GM12801 (cell line): Measurements from ENCODE around the gene PER2.

Experiments
- TF ChIP-seq, protein P1 (sequence below): IDR thresholded peaks from one replicate; pipeline ENCODE4 v1.5.1; 2011; ENCODE audit warnings: control low read depth; ENCODE audit not compliant: insufficient read length; ENCODE audit errors: extremely low read depth

Gene PER2

GRCh38 chr2:238315031-238315595, 26.7 kb upstream of the PER2 start:
- TF ChIP-seq, protein P1, sequence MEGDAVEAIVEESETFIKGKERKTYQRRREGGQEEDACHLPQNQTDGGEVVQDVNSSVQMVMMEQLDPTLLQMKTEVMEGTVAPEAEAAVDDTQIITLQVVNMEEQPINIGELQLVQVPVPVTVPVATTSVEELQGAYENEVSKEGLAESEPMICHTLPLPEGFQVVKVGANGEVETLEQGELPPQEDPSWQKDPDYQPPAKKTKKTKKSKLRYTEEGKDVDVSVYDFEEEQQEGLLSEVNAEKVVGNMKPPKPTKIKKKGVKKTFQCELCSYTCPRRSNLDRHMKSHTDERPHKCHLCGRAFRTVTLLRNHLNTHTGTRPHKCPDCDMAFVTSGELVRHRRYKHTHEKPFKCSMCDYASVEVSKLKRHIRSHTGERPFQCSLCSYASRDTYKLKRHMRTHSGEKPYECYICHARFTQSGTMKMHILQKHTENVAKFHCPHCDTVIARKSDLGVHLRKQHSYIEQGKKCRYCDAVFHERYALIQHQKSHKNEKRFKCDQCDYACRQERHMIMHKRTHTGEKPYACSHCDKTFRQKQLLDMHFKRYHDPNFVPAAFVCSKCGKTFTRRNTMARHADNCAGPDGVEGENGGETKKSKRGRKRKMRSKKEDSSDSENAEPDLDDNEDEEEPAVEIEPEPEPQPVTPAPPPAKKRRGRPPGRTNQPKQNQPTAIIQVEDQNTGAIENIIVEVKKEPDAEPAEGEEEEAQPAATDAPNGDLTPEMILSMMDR, result no peak

DNA sequence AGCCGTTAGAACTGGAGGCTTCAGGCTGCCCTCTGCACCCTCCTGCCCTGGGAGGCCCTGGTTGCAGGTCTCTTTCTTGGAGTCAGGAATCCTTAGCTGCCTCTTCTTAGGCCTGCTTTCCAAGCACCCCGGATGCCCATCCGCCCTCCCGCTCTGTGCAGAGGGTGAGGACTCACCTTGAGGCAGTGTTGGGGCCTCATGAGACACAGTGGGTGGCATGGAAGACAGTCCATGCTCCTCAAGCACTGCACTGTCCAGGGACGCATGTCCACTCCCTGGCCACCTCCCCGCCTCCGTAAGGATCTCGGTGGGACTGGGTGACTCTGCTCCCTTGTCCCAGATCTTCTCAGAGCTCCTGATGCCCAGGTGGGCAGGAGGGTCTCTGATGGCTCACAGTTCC, 26.2 kb upstream of the PER2 start:
- TF ChIP-seq, protein P1, result no peak

DNA sequence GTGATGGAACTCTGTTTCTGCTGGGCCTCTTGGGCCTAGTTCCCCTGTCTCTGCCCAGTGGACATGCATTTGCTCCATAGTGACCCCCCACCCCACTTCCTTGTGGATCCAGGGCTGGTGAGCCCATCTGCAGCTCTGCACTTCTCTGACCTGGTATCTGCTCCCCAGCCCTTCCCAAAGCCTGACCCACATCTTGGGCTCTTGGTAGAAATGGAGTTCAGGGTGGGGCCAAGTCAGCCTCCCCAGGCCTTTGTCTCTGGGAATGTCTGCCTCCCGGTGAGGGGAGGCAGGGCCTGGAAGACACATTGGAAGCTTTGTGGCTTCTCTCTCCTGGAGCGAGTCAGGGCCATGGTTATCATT, 25.6 kb upstream of the PER2 start:
- TF ChIP-seq, protein P1, result no peak

GRCh38 chr2:238313289-238313990, 25.0 kb upstream of the PER2 start:
- TF ChIP-seq, protein P1, result no peak

GRCh38 chr2:238308177-238308576, 19.8 kb upstream of the PER2 start:
- TF ChIP-seq, protein P1, result no peak

- TF ChIP-seq, protein P1, result no peak
These were observed 18.2 kb upstream of the PER2 start for GRCh38 chr2:238306672-238306998.

DNA sequence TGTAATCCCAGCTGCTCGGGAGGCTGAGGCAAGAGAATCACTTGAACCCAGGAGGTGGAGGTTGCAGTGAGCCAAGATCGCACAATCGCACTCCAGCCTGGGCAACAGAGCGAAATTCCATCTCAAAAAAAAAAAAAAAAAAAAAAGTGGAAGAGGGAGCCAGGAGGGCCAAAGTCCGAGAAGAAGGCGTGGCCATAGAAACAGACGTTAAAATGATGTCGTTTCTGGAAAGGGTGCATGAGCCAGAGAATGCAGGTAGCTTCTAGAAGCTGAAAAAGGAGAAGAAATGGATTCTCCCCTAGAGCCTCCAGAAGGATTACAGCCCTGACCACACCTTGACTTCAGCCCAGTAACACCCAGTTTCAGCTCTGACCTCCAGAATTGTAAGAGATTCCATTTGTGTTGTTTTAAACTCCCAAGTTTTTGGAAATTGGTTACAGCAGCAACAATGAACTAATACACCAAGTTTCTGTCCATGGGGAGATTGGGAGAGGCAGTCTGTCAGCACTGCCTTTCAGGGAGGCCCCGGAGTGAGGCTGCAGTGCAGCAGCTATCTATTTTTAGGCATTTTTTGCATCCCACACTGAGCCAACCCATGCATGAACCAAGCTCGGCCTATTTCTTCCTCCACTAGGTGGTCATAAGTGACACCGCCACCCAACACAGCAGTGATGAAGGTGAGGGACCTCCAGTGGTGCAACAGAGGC, 17.7 kb upstream of the PER2 start:
- TF ChIP-seq, protein P1, result no peak
